Measurements from ENCODE around the gene SSTR3. TPM values are rescaled to one million over a fixed set of nuclear protein-coding genes. Genes with fewer than 3 reads are reported as not detected.
"Not testable (repeated sequence)": the region's sequence is repeated elsewhere in the genome, so short reads cannot be mapped to it uniquely, and the experiment has no call there.

The SSTR3 gene
- total RNA-seq, 1 experiment from 2014 or later = 0.22 TPM

- TF ChIP-seq ZNF532 (CRISPR knock-in tag; IDR thresholded peaks at IDR 0.05; ENCODE audit: borderline replicate concordance) (no peak), SOX15 (CRISPR knock-in tag; IDR thresholded peaks at IDR 0.05) (no peak), EMX1 (CRISPR knock-in tag; IDR thresholded peaks at IDR 0.05) (no peak)
Observed at GRCh38 chr22:37234736-37235711, 22.7 kb upstream of the SSTR3 start (continued).

- Mint-ChIP-seq H3K36me3 (no peaks in the 10 kb centered on the region), H3K9me3 (no peaks in the 10 kb centered on the region), H3K27me3 (ENCODE audit: low read depth) (peaks cover 2% of the 10 kb centered on the region), H3K4me3 (no peak overlapping the region), H3K4me1 (peaks cover 10% of the 10 kb centered on the region), H3K27ac (no peak overlapping the region)
- DNase-seq (ENCODE audit: low spot score) (no peak), ATAC-seq (no peak)
- CTCF ChIA-PET = interaction anchor here (1.1 to 1.6 kb wide), 2 partner anchors 11 to 25 kb away, joined by 3 read pairs; partner anchors contain the start of gene RAC2
- POLR2A ChIA-PET = no interaction called here
- TF ChIP-seq CREB1 (CRISPR knock-in tag; IDR thresholded peaks at IDR 0.05) (no peak), ZNF219 (CRISPR knock-in tag; IDR thresholded peaks at IDR 0.05; ENCODE audit: borderline replicate concordance) (no peak), HMGA2 (CRISPR knock-in tag; IDR thresholded peaks at IDR 0.05) (no peak), FOXP1 (CRISPR knock-in tag; IDR thresholded peaks at IDR 0.05; ENCODE audit: borderline replicate concordance) (no peak), ZNF281 (CRISPR knock-in tag; IDR thresholded peaks at IDR 0.05) (no peak), NR2C2 (CRISPR knock-in tag; IDR thresholded peaks at IDR 0.05) (no peak), ARID4B (CRISPR knock-in tag; IDR thresholded peaks at IDR 0.05; ENCODE audit: borderline replicate concordance) (no peak), CTCF (IDR thresholded peaks at IDR 0.05) (no peak), ZNF317 (CRISPR knock-in tag; IDR thresholded peaks at IDR 0.05; ENCODE audit: borderline replicate concordance, low read depth) (no peak)
Observed at GRCh38 chr22:37233751-37234631, 21.7 kb upstream of the SSTR3 start.

- H3K27ac Mint-ChIP-seq; ATAC-seq; H3K4me3 Mint-ChIP-seq; H3K27me3 Mint-ChIP-seq (ENCODE audit: low read depth); H3K36me3 Mint-ChIP-seq; H3K4me1 Mint-ChIP-seq; H3K9me3 Mint-ChIP-seq; POLR2A ChIA-PET; DNase-seq (ENCODE audit: low spot score): not testable (repeated sequence)
- CTCF ChIA-PET = interaction anchor here (1.6 kb wide), 1 partner anchor 11 kb away, joined by 3 read pairs; the partner anchor contains the start of gene RAC2
Observed at GRCh38 chr22:37233371-37233750, 21.1 kb upstream of the SSTR3 start.

All from WTC11 (cell line).